Activated T-helper 1 cell treated with anti-CD3 and anti-CD28 coated beads, Interleukin-12 subunit alpha, Interleukin-12 subunit beta, Interleukin-2, Interleukin-4 antibody, amounts not matched to agents 30 ng/mL and 10 ng/mL and 1 ng/mL, durations not matched to agents 14 hours and 24 hours and 36 hours (primary cell): ENCODE results near the gene FRRS1L. TPM values are rescaled to one million over a fixed set of nuclear protein-coding genes. Genes with fewer than 3 reads are reported as not detected.
A peak's percentile ranks its signal among the peaks of the same experiment; 100 is the strongest.

ENCODE experiments used
- DNase-seq: peaks from one replicate; pipeline ENCODE4 v3.0.0; 2021; ENCODE audit warnings: low spot score
- H3K27ac Mint-ChIP-seq: one replicate; pipeline ENCODE4 v1.8.0; 2021; ENCODE audit warnings: mild to moderate bottlenecking, mixed read lengths
- H3K27me3 Mint-ChIP-seq: one replicate; pipeline ENCODE4 v1.8.0; 2022; ENCODE audit warnings: mild to moderate bottlenecking, moderate library complexity, mixed read lengths; ENCODE audit not compliant: insufficient read depth
- H3K36me3 Mint-ChIP-seq: one replicate; pipeline ENCODE4 v1.8.0; 2021; ENCODE audit warnings: low read depth, mixed read lengths
- H3K4me1 Mint-ChIP-seq: one replicate; pipeline ENCODE4 v1.8.0; 2021; ENCODE audit warnings: low read depth, mixed read lengths
- H3K4me3 Mint-ChIP-seq: one replicate; pipeline ENCODE4 v1.8.0; 2021; ENCODE audit warnings: mild to moderate bottlenecking, moderate library complexity, mixed read lengths
- H3K9me3 Mint-ChIP-seq: one replicate; pipeline ENCODE4 v1.8.0; 2021; ENCODE audit warnings: mixed read lengths
- intact Hi-C: fragments of 100-400 bp; cut with micrococcal nuclease; formaldehyde crosslinking; loops from one replicate; pipeline ENCODE4 v1.15.1; 2024
- total RNA-seq: library from RNA; stranded (reverse); gene quantifications from 2 replicates; pipeline ENCODE4 v1.2.3, GENCODE V29; 2022

Gene FRRS1L
- total RNA-seq, 1 donor from 2014 or later, result not detected

- Mint-ChIP-seq H3K9me3 (no peaks in the 10 kb centered on the region), H3K4me3 (no peak overlapping the region), H3K4me1 (no peaks in the 10 kb centered on the region), H3K27ac (no peak overlapping the region), H3K36me3 (no peaks in the 10 kb centered on the region), H3K27me3 (peaks cover 11% of the 10 kb centered on the region)
- no peak for DNase-seq
- intact Hi-C loops, result no loop called here
Observed at GRCh38 chr9:109190151-109190550, 23.1 kb upstream of the FRRS1L start.

DNA sequence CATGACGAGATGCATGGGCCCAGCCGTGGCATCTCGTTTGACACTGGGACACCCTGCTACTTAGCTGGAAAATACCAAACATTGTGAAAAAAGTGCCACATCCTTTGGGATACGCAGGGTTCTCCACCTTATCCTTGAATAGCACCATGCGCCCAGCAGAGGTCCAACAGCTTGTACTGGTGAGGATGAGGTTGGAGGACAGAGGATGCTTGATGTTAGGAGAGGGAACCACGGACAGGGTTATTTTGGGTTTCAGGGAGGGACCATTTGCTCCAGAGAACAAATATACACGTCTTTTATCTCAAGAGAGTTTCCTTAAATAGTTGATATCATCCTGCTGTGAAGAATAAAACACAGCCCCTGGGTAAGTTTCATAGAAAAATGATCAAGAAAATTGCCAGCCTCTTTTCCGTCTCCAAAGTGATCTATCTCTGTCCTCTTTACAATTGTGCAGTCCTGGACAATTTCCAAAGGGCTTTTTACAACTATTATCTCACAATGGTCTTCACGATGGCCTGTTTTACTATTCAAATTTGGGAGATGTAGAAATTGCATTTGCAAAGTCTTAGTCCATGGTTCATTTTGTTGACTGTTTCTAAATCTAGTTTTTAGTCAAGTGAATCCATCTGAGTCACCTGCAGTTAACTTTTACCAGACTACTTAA lies 19.9 kb upstream of the FRRS1L start:
- DNase-seq, result no peak
- Mint-ChIP-seq H3K27me3 (peaks cover 27% of the 10 kb centered on the region), H3K27ac (no peak overlapping the region), H3K4me1 (no peaks in the 10 kb centered on the region), H3K4me3 (no peak overlapping the region), H3K9me3 (no peaks in the 10 kb centered on the region), H3K36me3 (no peaks in the 10 kb centered on the region)
- intact Hi-C loops, result no loop called here

DNA sequence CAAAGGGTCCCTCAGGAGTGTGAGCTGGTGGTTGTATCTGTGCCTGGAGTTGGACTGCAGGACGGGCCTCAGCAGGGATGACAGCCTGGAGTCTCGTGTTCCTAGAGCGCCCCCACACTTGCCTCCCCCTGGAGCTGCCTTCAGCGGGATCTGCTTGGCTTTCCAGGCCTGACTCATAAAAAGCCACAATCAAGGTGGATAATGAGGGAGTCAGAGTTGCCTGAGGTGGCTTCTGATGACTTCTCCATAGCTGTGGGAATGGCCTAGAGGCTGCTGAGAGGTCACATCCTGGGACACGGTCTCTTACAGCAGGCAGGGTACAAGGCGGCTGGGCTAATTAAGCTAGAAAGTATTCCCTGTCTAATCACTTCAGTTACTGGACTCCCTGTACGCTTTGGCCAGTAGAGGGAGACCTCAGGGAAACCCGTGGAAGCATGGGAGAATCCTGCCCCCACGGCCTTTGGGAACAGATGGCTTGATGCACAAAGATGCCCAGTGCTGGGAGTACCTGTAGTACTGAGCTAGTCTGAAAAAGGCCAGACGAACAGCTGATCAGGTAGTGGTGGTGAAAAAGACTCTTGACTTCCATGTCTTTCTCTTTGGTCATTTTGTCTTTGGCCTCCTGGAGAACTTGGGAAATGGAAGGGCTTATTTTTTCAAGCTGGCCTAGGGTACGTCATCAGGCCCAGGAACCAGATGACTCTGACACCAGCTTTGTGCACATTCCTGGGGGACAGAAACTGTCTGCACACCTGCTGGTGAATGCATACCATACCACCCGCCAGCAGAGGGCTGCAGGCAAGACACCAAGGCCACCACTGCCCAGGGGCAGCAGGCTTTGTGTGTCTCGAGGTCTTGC lies 16.1 kb upstream of the FRRS1L start:
- H3K4me3 Mint-ChIP-seq, result no peak overlapping the region
- peaks cover 7% of the 10 kb centered on the region for H3K4me1 Mint-ChIP-seq
- no peak overlapping the region for H3K27ac Mint-ChIP-seq
- H3K36me3 Mint-ChIP-seq, result peaks cover 2% of the 10 kb centered on the region
- intact Hi-C loops, result loop anchor here (1.0 to 5.0 kb wide), 3 partner anchors 138 to 338 kb away; partner anchors contain the start of gene EPB41L4B
- H3K27me3 Mint-ChIP-seq, result peaks cover 42% of the 10 kb centered on the region
- no peak for DNase-seq
- no peaks in the 10 kb centered on the region for H3K9me3 Mint-ChIP-seq

DNA sequence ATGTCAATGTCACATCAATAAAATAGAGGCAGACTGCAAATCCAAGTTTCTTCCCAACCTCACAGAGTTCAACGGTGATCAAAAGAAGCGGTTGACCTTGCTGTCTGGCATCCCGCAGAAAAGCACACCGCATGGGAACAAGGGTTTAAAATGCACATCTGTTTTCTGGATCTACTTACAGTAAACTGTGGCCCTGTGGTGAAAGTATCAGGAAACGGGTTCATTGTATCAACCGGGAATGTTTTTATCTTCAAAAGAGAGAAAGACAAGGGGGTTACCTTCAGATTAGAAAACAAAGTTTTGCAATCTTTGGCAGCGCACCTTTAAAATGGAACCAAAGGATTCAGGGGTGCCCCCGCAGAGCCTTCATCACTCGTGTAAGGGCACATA lies 15.5 kb upstream of the FRRS1L start:
- Mint-ChIP-seq H3K4me1 (peaks cover 7% of the 10 kb centered on the region), H3K4me3 (no peak overlapping the region), H3K27ac (no peak overlapping the region), H3K9me3 (no peaks in the 10 kb centered on the region), H3K36me3 (peaks cover 2% of the 10 kb centered on the region), H3K27me3 (peaks cover 37% of the 10 kb centered on the region)
- no peak for DNase-seq
- intact Hi-C loops, result loop anchor here (2.0 to 5.0 kb wide), 2 partner anchors 295 to 338 kb away; no protein-coding TSS in a partner anchor

DNA sequence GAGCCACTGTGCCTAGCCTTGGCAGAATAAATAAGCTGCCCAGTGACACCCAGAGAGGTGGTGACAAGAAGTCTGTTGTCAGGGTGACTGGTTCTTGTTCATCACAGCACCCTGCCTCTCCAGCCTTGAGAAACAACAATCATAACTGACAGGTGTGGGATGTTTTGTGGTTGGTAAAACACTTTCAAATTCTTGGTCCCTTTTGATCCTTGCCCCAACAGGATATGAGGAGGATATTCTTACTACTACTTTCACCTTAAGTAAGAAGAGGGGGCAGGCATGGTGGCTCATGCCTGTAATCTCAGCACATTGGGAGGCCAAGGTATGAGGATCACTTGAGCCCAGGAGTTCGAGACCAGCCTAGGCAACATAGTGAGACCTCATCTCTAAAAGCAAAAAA lies 14.2 kb upstream of the FRRS1L start:
- intact Hi-C loops, result loop anchor here (1.0 to 5.0 kb wide), 7 partner anchors 61 to 294 kb away; no protein-coding TSS in a partner anchor
- Mint-ChIP-seq H3K27ac (no peak overlapping the region), H3K36me3 (peaks cover 2% of the 10 kb centered on the region), H3K4me3 (no peak overlapping the region), H3K9me3 (no peaks in the 10 kb centered on the region), H3K4me1 (peaks cover 7% of the 10 kb centered on the region), H3K27me3 (peaks cover 34% of the 10 kb centered on the region)
- DNase-seq, result peak; percentile 21

- intact Hi-C loops, result loop anchor here (2.0 to 5.0 kb wide), 2 partner anchors 231 to 293 kb away; no protein-coding TSS in a partner anchor
- Mint-ChIP-seq H3K36me3 (peaks cover 2% of the 10 kb centered on the region), H3K4me3 (no peak overlapping the region), H3K9me3 (no peaks in the 10 kb centered on the region), H3K4me1 (peaks cover 7% of the 10 kb centered on the region), H3K27ac (peak overlapping the region; percentile 49), H3K27me3 (peaks cover 37% of the 10 kb centered on the region)
- DNase-seq, result no peak
Observed at GRCh38 chr9:109179801-109180523, 12.9 kb upstream of the FRRS1L start.

GRCh38 chr9:109176963-109177362 lies 9.9 kb upstream of the FRRS1L start:
- Mint-ChIP-seq H3K4me1 (peaks cover 9% of the 10 kb centered on the region), H3K36me3 (peaks cover 2% of the 10 kb centered on the region), H3K27ac (no peak overlapping the region), H3K27me3 (peaks cover 21% of the 10 kb centered on the region), H3K9me3 (no peaks in the 10 kb centered on the region), H3K4me3 (no peak overlapping the region)
- no peak for DNase-seq
- intact Hi-C loops, result no loop called here

GRCh38 chr9:109176386-109176785 lies 9.3 kb upstream of the FRRS1L start:
- H3K4me3 Mint-ChIP-seq, result no peak overlapping the region
- peaks cover 11% of the 10 kb centered on the region for H3K4me1 Mint-ChIP-seq
- peaks cover 23% of the 10 kb centered on the region for H3K27me3 Mint-ChIP-seq
- H3K27ac Mint-ChIP-seq, result no peak overlapping the region
- peaks cover 2% of the 10 kb centered on the region for H3K36me3 Mint-ChIP-seq
- no peaks in the 10 kb centered on the region for H3K9me3 Mint-ChIP-seq
- DNase-seq, result no peak
- intact Hi-C loops, result no loop called here

DNA sequence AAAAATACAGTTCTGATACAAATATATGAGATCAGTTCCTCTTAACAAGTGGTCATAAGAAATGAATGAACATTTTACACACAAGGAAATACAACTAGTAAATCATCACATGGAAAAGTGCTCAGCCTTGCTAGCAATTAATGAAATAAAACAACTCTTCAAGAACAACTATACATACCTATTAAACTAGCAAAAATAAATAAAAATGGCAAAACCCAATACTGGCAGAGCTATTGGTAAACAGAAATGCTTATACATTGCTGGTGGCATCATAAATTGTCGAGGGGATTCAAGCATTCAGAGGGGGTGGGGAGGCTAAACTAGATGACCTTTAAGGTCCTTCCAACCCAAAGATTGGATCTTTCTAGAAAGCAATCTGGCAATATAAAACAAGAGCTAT lies 5.9 kb upstream of the FRRS1L start:
- Mint-ChIP-seq H3K4me1 (peaks cover 7% of the 10 kb centered on the region), H3K4me3 (no peak overlapping the region), H3K27me3 (peaks cover 20% of the 10 kb centered on the region), H3K27ac (no peak overlapping the region), H3K9me3 (no peaks in the 10 kb centered on the region), H3K36me3 (no peaks in the 10 kb centered on the region)
- intact Hi-C loops, result no loop called here
- no peak for DNase-seq

- no peaks in the 10 kb centered on the region for H3K9me3 Mint-ChIP-seq
- intact Hi-C loops, result no loop called here
- H3K4me3 Mint-ChIP-seq, result no peak overlapping the region
- DNase-seq, result no peak
- H3K36me3 Mint-ChIP-seq, result no peaks in the 10 kb centered on the region
- H3K27ac Mint-ChIP-seq, result no peak overlapping the region
- H3K4me1 Mint-ChIP-seq, result peaks cover 7% of the 10 kb centered on the region
- H3K27me3 Mint-ChIP-seq, result peaks cover 29% of the 10 kb centered on the region
Observed at GRCh38 chr9:109171926-109172325, 4.9 kb upstream of the FRRS1L start.

- peaks cover 11% of the 10 kb centered on the region for H3K9me3 Mint-ChIP-seq
- peaks cover 51% of the 10 kb centered on the region for H3K27me3 Mint-ChIP-seq
- no peak overlapping the region for H3K4me3 Mint-ChIP-seq
Observed at GRCh38 chr9:109168170-109168569, 1.1 kb upstream of the FRRS1L start.

GRCh38 chr9:109167716-109168115 lies 667 bp upstream of the FRRS1L start:
- DNase-seq, result no peak
- intact Hi-C loops, result no loop called here
- H3K27me3 Mint-ChIP-seq, result peaks cover 51% of the 10 kb centered on the region
- no peaks in the 10 kb centered on the region for H3K36me3 Mint-ChIP-seq
- H3K27ac Mint-ChIP-seq, result no peak overlapping the region
- peaks cover 11% of the 10 kb centered on the region for H3K9me3 Mint-ChIP-seq
- H3K4me1 Mint-ChIP-seq, result peaks cover 7% of the 10 kb centered on the region
- H3K4me3 Mint-ChIP-seq, result no peak overlapping the region

More at GRCh38 chr9:109168170-109168569, 1.1 kb upstream of the FRRS1L start:
- Mint-ChIP-seq H3K36me3 (no peaks in the 10 kb centered on the region), H3K27ac (no peak overlapping the region), H3K4me1 (peaks cover 7% of the 10 kb centered on the region)
- intact Hi-C loops, result no loop called here
- DNase-seq, result no peak
